Muscle layer of duodenum (tissue), 2 donors: ENCODE data around the gene AKT2.

ENCODE experiments used
- H3K27ac ChIP-seq: one replicate; pipeline ENCODE4 v1.7.0; 2013; ENCODE audit warnings: mild to moderate bottlenecking, low read length
- H3K27me3 ChIP-seq: one replicate; pipeline ENCODE4 v1.7.0; 2013; ENCODE audit warnings: low read depth, mild to moderate bottlenecking, control low read depth, low read length
- H3K36me3 ChIP-seq, 2 donors: one replicate each; pipeline ENCODE4 v1.7.0; 2013; ENCODE audit warnings: low read length in 2 of 2, control low read depth in 1 of 2, mild to moderate bottlenecking in 1 of 2; ENCODE audit not compliant: insufficient read depth in 2 of 2, control insufficient read depth in 1 of 2
- H3K4me1 ChIP-seq, 2 donors: one replicate each; pipeline ENCODE4 v1.7.0; 2013; ENCODE audit warnings: low read length in 2 of 2, mild to moderate bottlenecking in 2 of 2, control low read depth in 1 of 2, moderate library complexity in 1 of 2; ENCODE audit not compliant: insufficient read depth in 2 of 2, control insufficient read depth in 1 of 2
- H3K4me3 ChIP-seq, 2 donors: one replicate each; pipeline ENCODE4 v1.7.0; 2013; ENCODE audit warnings: low read length in 2 of 2, low read depth in 1 of 2, mild to moderate bottlenecking in 1 of 2
- H3K9me3 ChIP-seq, 2 donors: one replicate each; pipeline ENCODE4 v1.7.0; 2013; ENCODE audit warnings: low read length in 2 of 2, control low read depth in 1 of 2, mild to moderate bottlenecking in 1 of 2; ENCODE audit not compliant: control insufficient read depth in 1 of 2
- donor health status: healthy.

The AKT2 gene

DNA sequence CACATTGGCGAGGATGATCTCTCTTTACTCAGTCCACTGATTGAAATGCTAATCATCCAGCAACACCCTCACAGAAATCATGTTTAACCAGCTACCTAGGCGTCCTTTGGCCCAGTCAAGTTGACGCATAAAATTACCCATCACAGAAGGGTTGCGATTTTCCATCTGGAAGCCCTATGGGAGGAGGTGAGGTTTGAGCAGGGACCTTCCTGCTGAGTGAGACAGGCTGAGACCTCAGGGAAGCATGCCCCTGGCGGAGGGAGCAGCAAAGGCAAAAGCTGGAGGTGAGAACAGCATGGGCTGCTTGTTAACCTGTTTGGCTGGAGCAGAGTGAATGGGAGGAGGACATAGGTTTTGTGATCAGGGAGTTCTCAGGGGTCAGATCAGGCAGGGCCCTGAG is 74.3 kb downstream of the AKT2 start:
- Histone ChIP-seq H3K9me3 (no peaks in the 10 kb centered on the region), H3K4me3 (no peak overlapping the region), H3K4me1 (no peaks in the 10 kb centered on the region), H3K27ac (no peak overlapping the region), H3K27me3 (peaks cover under 1% of the 10 kb centered on the region), H3K36me3 (peaks cover 0 to 37% of the 10 kb centered on the region in 2 donors)

DNA sequence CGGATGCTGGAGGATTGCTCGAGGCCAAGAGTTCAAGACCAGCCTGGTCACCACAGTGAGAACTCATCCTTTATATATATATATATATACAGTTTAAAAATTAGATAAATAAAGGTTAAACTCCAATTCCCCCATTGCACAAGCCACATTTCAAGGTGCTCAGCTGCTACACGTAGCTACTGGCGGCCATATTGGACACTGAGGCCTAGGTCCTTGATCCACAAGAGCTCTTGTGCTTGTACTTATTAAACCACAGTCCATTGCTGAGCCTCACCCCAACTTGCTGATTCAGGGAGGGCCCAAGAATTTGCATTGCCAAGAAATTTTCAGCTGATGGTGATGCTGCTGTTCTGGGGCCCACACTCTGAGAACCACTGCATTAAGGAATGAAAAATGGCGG is 76.5 kb downstream of the AKT2 start:
- Histone ChIP-seq H3K9me3 (peaks cover 0 to 4% of the 10 kb centered on the region in 2 donors), H3K27ac (no peak overlapping the region), H3K36me3 (peaks cover 0 to 60% of the 10 kb centered on the region in 2 donors), H3K4me3 (no peak overlapping the region), H3K27me3 (no peaks in the 10 kb centered on the region), H3K4me1 (no peaks in the 10 kb centered on the region)

- H3K27me3 ChIP-seq: no peaks in the 10 kb centered on the region
- peaks cover 0 to 4% of the 10 kb centered on the region in 2 donors for H3K9me3 ChIP-seq
- peaks cover 0 to 48% of the 10 kb centered on the region in 2 donors for H3K36me3 ChIP-seq
- no peaks in the 10 kb centered on the region for H3K4me1 ChIP-seq
- no peak overlapping the region for H3K4me3 ChIP-seq
- H3K27ac ChIP-seq: no peak overlapping the region
Observed at GRCh38 chr19:40205760-40206159, 79.4 kb downstream of the AKT2 start.

DNA sequence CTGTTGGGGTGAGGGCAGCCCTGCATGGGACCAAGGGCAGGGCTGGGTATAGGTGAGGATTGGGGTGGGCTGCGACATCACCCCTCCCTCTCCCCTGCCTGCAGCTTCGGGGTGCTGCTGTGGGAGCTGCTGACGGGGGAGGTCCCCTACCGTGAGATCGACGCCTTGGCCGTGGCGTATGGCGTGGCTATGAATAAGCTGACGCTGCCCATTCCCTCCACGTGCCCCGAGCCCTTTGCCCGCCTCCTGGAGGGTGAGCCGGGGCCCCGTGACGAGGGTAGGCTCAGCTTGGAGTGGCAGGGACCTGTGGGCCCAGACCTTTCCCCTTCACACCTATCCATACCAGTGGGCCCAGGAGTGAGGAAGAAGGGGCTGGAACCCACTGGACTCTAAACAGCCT is 80.8 kb downstream of the AKT2 start:
- Histone ChIP-seq H3K4me1 (no peaks in the 10 kb centered on the region), H3K27ac (no peak overlapping the region), H3K27me3 (no peaks in the 10 kb centered on the region), H3K4me3 (no peak overlapping the region), H3K9me3 (peaks cover 0 to 4% of the 10 kb centered on the region in 2 donors), H3K36me3 (peaks cover 0 to 41% of the 10 kb centered on the region in 2 donors)

GRCh38 chr19:40200341-40201099 is 84.6 kb downstream of the AKT2 start:
- peaks cover 0 to 35% of the 10 kb centered on the region in 2 donors for H3K36me3 ChIP-seq
- H3K9me3 ChIP-seq: peaks cover 0 to 1% of the 10 kb centered on the region in 2 donors
- no peaks in the 10 kb centered on the region for H3K4me1 ChIP-seq
- H3K4me3 ChIP-seq: no peak overlapping the region
- H3K27ac ChIP-seq: no peak overlapping the region
- H3K27me3 ChIP-seq: no peaks in the 10 kb centered on the region

GRCh38 chr19:40198272-40198990 is 86.7 kb downstream of the AKT2 start:
- H3K4me1 ChIP-seq: no peaks in the 10 kb centered on the region
- no peaks in the 10 kb centered on the region for H3K9me3 ChIP-seq
- no peaks in the 10 kb centered on the region for H3K27me3 ChIP-seq
- no peak overlapping the region for H3K27ac ChIP-seq
- H3K4me3 ChIP-seq: no peak overlapping the region
- peaks cover 0 to 14% of the 10 kb centered on the region in 2 donors for H3K36me3 ChIP-seq

- peaks cover 0 to 13% of the 10 kb centered on the region in 2 donors for H3K4me1 ChIP-seq
- H3K36me3 ChIP-seq: peaks cover 0 to 5% of the 10 kb centered on the region in 2 donors
- H3K27ac ChIP-seq: no peak overlapping the region
- H3K9me3 ChIP-seq: no peaks in the 10 kb centered on the region
- no peak overlapping the region for H3K4me3 ChIP-seq
- H3K27me3 ChIP-seq: no peaks in the 10 kb centered on the region
Observed at GRCh38 chr19:40193587-40193849, 91.6 kb downstream of the AKT2 start.

GRCh38 chr19:40192758-40193586 is 92.2 kb downstream of the AKT2 start:
- H3K27me3 ChIP-seq: no peaks in the 10 kb centered on the region
- no peaks in the 10 kb centered on the region for H3K36me3 ChIP-seq
- peaks cover 0 to 13% of the 10 kb centered on the region in 2 donors for H3K4me1 ChIP-seq
- no peak overlapping the region for H3K27ac ChIP-seq
- H3K9me3 ChIP-seq: no peaks in the 10 kb centered on the region
- peak overlapping the region; percentile 5 to 93 for H3K4me3 ChIP-seq

- H3K4me1 ChIP-seq: peaks cover 0 to 13% of the 10 kb centered on the region in 2 donors
- no peaks in the 10 kb centered on the region for H3K27me3 ChIP-seq
- no peaks in the 10 kb centered on the region for H3K9me3 ChIP-seq
- H3K27ac ChIP-seq: no peak overlapping the region
- no peaks in the 10 kb centered on the region for H3K36me3 ChIP-seq
- peak overlapping the region; percentile 11 to 93 for H3K4me3 ChIP-seq
Observed at GRCh38 chr19:40191836-40192646, 93.1 kb downstream of the AKT2 start.

- Histone ChIP-seq H3K27me3 (no peaks in the 10 kb centered on the region), H3K27ac (peak within 1 kb of the TSS; percentile 72), H3K36me3 (no peaks in the 10 kb centered on the region), H3K4me1 (peaks cover 0 to 13% of the 10 kb centered on the region in 2 donors), H3K9me3 (no peaks in the 10 kb centered on the region), H3K4me3 (peak within 1 kb of the TSS; percentile 75 to 93)
Observed at GRCh38 chr19:40190891-40191835, 94.0 kb downstream of the AKT2 start, which contains the start of gene MAP3K10. Gene MAP3K10, plus strand, starts transcription at chr19:40191426. Its CDS starts 606 bp downstream, at chr19:40192032.
